COR-L47 (cell line): ENCODE results near the gene IL1R2.

Experiments
- DNase-seq: peaks from one replicate; lab custom pipeline; 2025; lab: John Stamatoyannopoulos, UW

IL1R2 gene

DNA sequence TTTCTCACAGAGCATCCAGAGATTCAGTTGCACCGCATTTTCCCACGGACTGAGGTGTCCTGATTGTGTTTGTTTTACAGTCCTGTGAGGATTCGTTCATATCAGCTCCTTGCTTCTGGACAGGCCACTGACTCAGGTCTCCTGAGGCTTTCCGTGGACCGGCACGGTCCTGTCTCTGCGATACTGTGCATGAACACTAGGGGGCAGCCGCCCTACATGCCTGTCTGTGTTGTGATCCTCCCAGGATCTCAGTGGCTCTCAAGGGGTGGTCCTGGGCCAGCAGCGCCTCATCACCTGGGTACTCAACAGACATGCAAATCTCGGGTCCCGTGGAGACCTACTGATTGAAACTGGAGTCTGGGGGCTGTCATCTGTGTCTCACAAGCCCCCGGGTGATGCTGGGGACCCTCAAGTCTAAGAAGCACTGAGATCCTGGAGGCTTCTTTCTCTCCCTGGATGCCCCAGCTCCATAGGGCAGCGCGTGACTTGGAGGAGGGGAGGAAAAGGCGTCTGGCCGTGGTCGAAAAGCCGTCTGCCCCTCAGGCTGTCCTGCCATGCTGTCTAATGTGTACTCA, 28.9 kb downstream of the IL1R2 start:
- peak; percentile 1 for DNase-seq

DNA sequence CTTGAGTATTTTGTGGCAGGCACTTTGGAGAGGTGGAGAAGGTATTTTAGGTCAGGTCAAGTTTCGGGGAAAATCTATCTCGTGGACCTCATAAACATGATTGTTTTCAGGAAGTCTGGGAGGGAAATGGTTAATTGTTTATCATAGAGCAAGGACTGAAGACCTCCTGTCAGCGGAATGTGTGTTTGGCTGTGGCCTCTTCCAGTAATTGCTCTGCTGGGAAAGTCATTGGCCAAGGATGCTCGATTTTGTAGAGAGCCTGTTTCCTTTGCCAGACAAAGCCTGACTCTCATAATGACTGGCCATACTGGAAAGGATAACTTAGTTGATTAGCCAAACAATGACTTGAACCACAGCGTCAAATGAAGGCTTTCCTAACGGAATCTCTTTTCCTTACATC, 30.0 kb downstream of the IL1R2 start:
- no peak for DNase-seq

DNA sequence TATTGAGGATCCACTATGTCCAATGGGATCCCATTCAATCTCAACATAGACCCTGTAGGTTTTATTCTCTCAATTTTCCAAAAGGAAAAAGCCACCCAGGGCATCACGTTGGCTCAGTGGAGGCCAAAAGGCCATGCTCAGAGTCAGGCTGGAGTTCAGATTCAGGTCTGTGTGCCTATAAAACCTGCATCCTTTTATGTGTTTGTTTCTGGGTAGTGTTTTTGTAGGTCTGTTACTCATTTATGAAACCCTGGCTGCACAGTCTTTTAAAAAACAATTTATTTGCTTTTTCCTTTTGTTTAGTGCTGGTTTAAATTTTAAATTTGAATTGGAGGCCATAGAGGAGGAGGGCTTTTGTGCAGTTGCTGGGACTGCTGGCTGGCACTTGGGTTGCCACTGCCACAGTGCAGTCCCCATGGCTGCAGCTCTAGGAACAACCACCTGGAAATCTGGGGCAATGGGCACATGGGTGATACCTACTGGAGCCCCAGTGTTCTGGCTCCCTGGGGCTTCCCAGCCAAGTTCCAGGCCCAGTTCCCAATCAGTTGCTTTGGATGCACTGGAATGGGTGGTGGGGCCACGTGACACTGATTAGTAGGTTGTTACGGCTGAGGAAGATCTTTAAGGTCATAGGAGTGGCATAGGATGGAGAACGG, 31.3 kb downstream of the IL1R2 start:
- DNase-seq: no peak

DNA sequence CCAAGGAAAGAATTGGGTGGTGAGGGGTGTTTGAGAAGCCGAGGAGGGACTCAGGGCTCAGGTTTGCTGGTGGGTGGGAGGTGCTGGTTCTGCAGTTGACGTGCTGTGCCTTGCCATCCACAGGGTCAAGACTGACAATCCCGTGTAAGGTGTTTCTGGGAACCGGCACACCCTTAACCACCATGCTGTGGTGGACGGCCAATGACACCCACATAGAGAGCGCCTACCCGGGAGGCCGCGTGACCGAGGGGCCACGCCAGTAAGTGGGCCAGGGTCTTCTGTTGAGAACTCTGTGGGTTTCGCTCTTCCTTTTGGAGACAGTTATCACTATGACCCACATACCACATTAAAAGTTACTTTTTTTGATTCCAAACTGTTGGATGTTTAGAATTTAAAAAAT, 32.6 kb downstream of the IL1R2 start:
- no peak for DNase-seq

DNA sequence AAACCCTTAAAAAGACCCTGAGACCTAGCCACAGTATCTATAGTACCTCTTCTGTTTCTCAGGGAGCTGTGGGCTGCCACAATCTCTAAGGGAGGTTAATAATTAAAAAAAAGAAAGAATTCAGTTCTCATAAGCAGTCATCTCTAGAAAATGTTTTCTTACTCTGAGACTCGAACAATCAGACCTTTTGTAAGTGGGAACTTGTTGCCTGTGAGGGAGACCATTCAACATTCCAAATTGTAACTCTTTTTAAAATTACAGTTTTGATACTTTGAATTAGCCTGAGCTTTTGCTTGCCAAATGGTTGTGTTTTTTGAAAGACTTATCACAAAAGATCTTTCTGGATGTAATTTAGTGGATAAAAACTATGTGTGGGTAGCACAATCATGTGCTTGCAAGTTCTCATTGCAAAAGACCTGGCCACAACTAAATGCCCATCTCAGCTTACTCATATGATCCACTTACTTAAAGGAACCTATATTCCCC, 33.3 kb downstream of the IL1R2 start:
- DNase-seq: no peak

DNA sequence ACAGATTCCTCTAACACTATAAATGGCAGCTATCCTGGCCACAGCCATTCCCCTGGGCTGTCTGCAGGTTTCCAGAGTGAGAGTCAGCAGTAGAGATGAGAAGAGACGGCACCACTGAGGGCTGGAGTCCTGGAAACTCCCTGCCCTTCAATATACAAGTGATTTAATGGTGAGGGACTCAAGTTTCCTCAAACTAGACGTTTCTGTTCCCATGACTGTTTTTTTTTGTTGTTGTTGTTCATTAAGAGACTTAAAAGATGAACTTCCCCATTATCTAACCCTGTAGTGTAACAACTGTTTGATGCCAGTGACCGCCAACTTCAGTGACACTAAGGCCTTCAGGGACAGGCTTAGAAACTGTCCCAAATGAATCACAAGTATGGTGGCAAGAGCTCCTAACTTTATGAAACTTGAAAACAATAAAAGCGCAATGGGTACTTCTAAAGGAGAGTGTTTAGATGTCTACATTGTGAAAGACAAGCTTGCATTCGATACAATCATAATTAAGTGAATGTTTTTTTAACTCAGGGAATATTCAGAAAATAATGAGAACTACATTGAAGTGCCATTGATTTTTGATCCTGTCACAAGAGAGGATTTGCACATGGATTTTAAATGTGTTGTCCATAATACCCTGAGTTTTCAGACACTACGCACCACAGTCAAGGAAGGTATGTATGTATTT, 34.0 kb downstream of the IL1R2 start:
- DNase-seq: no peak

DNA sequence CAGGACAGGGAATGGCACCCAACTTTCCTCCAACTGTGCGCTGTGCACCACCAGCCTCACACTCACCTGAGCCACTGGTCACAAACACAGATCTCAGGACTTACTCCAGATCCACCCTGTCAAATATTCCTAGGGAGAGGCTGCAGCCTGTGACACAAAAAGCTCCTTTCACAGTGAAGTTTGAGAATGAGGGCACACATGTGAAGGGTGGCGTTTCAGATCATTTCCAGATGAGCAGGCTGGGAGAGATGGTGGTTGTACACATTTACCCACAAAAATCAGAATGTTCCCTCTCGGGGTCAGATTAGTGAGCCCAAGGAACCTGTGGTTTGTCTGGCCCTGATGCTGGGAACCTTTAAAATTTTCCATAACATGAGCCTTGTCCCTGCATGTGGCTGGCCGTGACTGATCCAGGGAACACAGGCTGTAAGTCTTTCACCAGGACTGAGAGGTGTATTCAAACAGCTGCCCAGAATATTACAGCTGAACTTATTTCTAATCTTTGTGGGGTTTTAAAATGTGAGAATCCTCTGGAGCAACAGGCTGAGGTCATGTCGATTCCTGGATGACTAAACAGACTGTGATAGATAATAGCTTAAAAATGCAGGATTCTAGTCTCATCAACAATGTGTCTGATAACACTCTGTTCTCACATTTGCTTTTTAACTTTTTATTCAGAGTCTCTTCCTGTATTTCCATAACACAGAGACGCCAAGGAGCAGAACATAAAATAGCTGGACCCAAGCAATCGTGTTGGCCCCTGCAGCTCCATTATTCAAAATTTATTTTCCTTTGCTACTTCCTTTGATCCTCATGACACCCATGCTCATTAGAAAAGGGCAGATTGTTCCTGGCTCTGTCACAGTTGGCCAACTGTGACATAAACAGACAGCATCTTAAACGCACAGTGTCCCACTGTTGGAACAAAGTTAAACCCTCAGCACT, 35.5 kb downstream of the IL1R2 start:
- no peak for DNase-seq

DNA sequence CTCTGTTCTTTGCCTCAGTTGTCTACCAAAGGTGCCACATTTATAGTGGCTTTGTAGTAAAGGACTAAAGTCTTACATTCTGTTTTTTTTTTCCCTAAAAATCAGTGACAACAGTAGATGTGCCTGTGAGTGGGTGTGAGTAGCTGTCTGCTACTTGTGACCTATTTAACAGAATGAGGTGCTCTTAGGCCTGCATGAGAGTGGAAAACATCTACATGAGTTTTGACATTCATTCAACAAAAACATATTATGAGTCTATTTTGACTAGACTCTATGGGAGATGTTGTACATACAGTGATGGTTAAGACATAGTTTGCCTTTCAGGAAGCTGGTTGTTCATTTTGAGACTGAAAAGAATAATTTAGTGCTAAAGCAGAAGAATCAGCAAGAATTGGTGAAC, 36.7 kb downstream of the IL1R2 start:
- no peak for DNase-seq

DNA sequence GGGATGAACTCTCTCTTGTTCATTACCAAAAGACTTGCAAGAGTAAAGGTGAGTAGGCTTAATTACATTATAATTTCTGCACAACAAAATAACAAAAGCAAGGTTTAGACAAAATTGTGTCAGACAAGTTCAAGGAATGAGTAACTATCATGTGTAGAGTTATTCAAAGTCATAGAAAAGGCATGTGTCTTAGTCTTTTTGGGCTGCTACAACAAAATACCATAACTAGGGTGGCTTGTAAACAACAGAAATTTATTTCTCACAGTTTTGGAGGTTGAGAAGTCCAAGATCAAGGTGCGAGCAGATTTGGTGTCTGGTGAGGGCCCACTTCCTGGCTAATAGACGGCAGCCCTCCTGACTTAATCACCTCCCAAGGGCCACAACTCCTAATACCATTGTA, 37.6 kb downstream of the IL1R2 start:
- DNase-seq: no peak

DNA sequence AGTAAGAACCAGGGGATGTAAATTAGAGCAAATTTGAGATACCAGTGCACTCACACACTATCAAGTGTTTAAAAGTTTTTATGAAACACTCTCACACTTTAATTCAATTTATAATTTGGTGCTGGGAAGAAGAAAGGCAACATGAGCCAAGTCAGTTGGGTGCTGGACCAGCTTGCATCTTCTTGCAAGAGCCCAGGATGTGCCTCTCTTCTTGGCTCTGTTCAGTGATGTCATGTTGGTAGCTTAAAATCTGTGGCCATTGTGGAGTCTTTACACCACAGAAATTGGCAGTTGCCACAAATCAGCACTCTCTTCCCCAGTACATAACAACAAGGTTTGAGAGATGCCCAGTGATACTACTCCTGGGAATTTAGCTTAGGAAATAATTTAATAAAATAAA, 38.2 kb downstream of the IL1R2 start:
- no peak for DNase-seq

DNA sequence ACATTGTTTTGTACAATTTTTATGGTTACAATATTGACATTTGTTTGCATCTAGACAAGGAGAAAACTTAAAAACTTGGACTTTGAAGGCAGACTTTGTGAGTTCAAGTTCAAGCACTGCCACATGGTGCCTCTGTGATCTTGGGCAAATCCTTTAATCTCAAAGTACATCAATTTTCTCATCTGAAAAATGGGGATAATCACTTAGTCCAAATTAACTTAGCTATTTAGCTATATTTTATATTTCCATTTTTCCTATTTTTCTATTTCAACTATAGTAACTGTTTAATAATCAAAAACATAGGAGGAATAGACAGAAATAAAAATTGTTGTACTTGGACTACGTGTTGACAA, 38.7 kb downstream of the IL1R2 start:
- no peak for DNase-seq

DNA sequence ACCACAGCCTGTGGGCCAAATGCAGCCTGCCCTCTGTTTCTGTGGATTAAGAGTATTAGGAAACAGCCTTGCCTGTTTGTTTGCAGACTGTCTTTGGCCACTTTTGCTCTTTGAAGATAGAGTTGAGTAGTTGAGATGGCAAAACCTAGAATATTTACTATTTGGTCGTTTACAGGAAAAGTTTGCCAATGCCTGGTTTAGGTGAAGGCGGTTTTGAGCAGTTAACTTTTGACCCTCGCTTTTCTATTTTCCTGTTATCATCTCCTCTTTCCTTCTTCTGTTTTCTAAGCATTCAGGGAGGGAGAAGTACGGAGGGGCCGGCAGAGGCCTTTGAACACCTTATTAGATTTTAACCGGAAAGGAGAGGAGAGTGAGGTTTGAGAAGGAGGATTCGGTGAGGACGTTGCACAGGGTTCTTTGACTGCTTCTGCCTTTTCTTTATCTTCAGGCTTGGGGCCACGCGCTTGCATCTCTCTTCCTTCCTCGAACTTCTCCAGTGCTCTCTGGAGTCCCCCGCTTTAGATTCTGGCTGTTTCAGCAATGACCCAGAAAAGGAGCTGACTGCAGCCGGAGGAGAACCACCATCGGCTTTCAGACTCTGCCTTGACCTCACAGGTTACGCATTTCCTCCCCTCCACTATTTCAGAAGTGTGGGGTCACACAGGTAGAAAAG, 39.2 kb downstream of the IL1R2 start:
- no peak for DNase-seq

DNA sequence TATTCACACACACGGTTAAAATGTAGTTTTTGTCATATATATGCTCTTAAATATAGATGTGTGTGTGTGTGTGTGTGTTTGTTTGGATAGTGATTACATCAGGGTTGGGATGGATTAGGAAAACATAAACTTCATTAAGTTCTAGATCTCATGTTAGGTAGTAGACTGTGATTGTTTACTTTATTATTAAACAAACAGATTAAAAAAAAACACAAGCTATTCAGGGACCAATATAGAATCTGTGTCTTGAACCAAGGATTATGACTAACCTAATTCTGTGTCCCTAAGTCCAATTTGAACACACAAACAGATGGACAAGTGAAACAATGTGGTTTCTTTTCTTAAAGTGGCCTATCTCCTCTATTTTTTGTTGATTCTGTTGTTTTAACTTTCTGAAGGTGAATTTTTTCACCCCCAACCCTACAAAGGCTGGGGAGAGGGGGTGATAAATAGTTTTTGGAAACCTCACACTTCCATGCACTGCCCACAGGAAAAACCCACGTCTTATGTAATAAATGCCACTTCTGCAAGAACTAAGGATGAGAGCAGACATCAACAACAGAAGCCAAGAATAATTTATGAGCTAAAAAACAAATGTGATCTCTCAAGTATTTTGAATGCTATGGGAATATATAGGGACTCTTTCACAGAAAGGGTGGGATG, 40.7 kb downstream of the IL1R2 start:
- no peak for DNase-seq

DNA sequence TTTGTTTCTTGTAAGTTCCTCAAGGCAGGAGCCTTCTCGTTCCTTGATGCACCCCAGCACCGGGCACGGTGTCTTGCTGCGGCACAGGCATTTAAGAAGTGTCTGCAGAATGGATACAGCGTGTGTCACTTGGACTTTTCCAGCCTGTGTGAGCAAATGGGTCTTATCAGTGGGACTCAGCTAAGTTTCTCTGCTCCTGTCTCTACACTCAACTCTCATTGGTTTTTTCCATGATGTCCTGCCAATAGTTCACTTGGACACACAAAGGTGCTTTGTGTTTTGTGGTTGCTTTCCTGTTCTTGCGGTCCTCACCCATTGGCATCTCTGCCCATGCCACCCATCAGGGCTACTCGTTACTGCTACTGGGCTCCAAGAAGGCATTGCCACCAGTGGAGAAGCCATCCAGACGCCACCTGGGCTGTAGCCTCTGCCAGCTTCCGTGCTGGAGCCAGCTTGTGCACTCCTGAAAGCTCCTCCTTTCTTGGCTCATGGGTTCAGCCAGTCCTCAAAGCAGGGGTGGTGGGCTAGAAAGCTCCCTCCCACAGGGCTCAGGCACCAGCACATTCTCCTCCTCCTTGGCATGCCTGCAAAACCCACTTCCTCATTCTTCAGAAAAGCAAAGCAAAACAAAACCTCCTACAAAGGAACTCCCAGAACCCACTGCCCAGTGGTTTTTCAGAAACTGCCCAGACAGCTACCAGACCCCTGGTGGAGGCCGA, 41.4 kb downstream of the IL1R2 start:
- no peak for DNase-seq

DNA sequence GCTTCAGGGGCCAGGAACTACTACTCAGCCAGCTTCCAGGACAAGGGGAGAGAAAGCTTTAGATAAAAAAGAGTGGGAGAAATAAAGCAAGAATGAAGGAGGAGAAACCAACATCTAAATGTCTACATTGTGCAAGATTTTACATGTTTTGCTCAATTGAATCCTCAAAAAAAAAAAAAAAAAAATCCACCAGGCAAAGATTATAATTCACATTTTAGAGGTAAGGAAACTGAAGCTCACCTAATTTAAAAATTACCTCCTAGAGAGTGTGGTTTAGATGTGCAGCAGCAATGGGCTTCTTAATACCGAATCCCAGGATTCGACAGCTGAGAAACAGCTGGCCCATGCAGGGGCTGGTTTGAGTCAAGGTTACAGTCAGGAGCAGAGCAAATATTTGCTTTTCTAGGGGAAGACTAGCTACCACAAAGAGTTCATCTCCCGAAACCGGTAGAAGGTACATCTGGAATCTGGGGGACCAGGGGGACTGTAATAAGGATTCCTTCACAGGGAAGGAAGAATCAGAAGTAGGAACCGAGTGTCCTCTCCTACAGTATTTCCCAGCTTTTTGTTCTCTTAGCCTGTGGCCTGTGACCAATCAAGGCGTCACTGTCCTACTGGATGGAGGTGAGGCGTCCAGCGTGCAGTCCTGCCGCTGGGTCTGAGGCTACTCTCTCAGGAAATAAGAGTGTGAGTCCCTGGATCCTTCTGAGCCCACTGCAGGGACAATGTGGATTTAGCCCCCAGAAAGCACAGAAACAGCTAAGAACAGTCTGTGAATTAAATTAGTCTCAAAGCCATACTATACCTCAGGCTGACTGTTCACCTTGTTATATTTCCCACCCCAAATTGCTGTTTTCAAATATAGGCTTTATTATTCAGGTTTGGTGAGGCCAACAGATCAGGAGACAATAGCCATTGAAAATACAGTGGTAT, 42.3 kb downstream of the IL1R2 start:
- no peak for DNase-seq

DNA sequence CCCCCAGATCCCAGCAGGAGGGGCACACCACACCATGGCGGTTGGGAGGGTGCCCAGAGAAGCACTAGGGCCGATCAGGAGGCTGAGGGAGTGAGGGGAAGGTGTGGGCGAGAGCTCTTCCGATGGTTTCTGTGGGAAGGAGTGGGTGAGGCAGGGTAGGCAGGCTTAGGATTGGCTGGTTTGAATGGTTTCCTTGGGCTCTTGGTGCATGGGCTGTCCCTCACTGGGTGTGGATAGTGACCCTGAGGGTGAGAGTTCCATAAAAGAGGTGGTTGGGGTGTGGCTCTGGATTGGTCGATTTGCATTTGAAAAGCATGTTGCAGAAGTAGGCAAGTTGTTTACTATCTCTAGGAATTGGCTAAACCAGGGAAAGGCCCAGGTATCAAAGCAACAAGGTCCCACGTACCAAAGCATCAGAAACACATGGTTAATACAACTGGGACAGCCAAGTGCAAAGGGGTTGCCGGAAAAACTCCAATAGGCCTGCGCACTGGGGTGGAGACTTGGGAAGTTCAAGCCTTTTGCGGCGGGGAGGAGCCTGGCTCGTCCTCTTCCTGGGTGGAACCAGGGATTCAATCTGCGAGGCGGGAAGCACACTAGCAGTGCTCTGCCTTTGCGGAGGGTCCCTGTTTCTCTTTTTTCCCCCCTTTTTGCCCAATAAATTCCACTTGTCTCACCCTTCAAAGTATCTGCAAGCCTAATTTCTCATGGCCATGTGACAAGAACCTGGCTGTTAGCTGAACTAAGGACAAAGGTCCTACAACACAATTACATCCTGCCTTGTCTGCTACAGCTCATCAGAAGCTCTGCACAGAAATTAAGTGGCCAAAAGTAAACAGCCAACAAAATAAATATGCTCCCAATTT, 43.2 kb downstream of the IL1R2 start:
- DNase-seq: no peak

DNA sequence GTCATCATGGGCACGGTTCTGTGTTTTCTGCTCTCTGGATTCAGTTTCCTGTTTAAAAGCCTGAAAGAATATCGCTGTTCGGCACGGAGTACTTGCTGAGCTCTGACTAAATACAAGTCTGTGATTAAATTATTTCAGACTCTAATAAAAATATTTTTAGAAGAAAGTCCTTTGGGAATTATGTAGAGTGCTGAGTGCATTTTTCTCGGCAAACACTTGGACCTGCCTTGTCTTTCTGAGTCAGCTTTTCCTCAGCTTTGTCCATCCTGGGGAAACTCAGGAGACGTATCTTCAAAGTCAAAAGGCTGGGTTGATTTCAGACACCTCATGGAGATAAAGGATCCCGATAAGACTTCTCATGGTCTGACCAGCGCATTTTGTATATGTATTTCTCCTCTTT, 45.9 kb downstream of the IL1R2 start:
- no peak for DNase-seq

DNA sequence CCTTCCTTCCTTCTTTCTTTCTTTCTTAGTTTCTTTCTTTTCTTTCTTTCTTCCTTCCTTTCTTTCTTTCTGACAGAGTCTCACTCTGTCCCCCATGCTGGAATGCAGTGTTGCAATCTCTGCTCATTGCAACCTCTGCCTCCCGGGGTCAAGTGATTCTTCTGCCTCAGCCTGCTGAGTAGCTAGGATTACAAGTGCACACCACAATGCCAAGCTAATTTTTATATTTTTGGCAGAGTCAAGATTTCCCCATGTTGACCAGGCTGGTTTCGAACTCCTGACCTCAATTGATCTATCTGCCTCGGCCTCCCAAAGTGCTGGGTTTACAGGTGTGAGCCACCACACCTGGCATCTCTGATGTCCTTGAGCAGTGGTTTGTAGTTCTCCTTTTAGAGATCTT, 48.5 kb downstream of the IL1R2 start:
- no peak for DNase-seq

DNA sequence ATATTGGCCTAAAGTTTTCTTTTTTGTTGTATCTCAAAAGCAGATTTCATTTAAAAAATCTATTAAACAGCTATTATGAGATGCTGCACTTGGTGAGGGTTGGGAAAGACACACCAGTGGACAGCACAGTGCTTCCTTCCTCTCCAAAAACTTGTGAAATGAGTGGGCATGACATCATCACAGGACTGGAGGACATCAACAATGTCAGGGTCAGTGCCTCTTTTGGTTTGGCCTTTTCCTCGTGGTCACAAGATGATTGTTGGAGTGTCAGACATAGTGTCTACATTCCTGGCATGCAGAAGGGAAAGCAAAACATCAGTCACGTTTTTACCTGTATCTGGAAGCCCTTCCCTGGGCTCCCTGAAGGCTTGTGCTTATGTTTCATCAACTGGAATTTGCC, 49.6 kb downstream of the IL1R2 start:
- no peak for DNase-seq
